Urinary bladder (tissue), 4 donors: ENCODE data around the gene TNIK. TPM values are rescaled to one million over a fixed set of nuclear protein-coding genes. Genes with fewer than 3 reads are reported as not detected.

Source experiments
- DNase-seq: peaks from one replicate; pipeline ENCODE4 v3.0.0-alpha.2; 2015; ENCODE audit errors: extremely low spot score
- H3K27ac ChIP-seq: one replicate; pipeline ENCODE4 v1.5.1; 2013; ENCODE audit warnings: low read depth, mild to moderate bottlenecking, moderate library complexity
- H3K36me3 ChIP-seq: one replicate; pipeline ENCODE4 v1.6.1; 2013; ENCODE audit warnings: mild to moderate bottlenecking, moderate library complexity; ENCODE audit not compliant: insufficient read depth
- H3K4me1 ChIP-seq: one replicate; pipeline ENCODE4 v1.6.1; 2013; ENCODE audit warnings: mild to moderate bottlenecking, moderate library complexity; ENCODE audit not compliant: insufficient read depth
- H3K4me3 ChIP-seq: one replicate; pipeline ENCODE4 v1.5.1; 2013; ENCODE audit warnings: low read depth, low read length
- WGBS: extraction: QIAGEN DNeasy Blood & Tissue Kit; methylation state at CpG from one replicate; pipeline ENCODE4 v1.1.7; 2013; 5-methylcytosine and 5-hydroxymethylcytosine counted together
- polyA plus RNA-seq: library from polyadenylated mRNA; stranded (reverse); fragments of 200-250 nt; gene quantifications from one replicate; pipeline ENCODE4 v1.2.3, GENCODE V29; 2013
- total RNA-seq: library from RNA; depleted of rRNA; stranded (reverse); fragments of >200 nt; gene quantifications from one replicate; pipeline ENCODE4 v1.2.3, GENCODE V29; 2014
- donor health status: healthy with polysubstance abuse.
- donor health status: healthy.

Gene TNIK
- total and polyA plus RNA-seq, 2 donors: 6.5 to 26.6 TPM

- Histone ChIP-seq H3K4me3 (no peak overlapping the region), H3K4me1 (no peaks in the 10 kb centered on the region)
- 89% methylated on average over 3 of the region's 3 CpGs for WGBS
Measured at GRCh38 chr3:171199473-171199829, 260.8 kb downstream of the TNIK start.

GRCh38 chr3:171198781-171199472 lies 261.3 kb downstream of the TNIK start:
- Histone ChIP-seq H3K36me3 (no peaks in the 10 kb centered on the region), H3K4me1 (no peaks in the 10 kb centered on the region), H3K27ac (no peak overlapping the region), H3K4me3 (no peak overlapping the region)
- no peak for DNase-seq
- 78% methylated on average over 3 of the region's 3 CpGs for WGBS

More at GRCh38 chr3:171199473-171199829, 260.8 kb downstream of the TNIK start:
- DNase-seq: no peak
- Histone ChIP-seq H3K27ac (no peak overlapping the region), H3K36me3 (no peaks in the 10 kb centered on the region)

- H3K36me3 ChIP-seq: no peaks in the 10 kb centered on the region
- no peak for DNase-seq
- H3K4me1 ChIP-seq: no peaks in the 10 kb centered on the region
- H3K27ac ChIP-seq: no peak overlapping the region
- H3K4me3 ChIP-seq: no peak overlapping the region
- WGBS: 84% methylated on average over 1 of the region's 1 CpG
Measured at GRCh38 chr3:171195686-171196085, 264.5 kb downstream of the TNIK start.

- H3K4me1 ChIP-seq: no peaks in the 10 kb centered on the region
- no peak overlapping the region for H3K27ac ChIP-seq
- no peak overlapping the region for H3K4me3 ChIP-seq
- H3K36me3 ChIP-seq: no peaks in the 10 kb centered on the region
- WGBS: 85% methylated on average over 1 of the region's 1 CpG
- no peak for DNase-seq
Measured at GRCh38 chr3:171194965-171195364, 265.2 kb downstream of the TNIK start.

- no peak for DNase-seq
- WGBS: 88% methylated on average over 1 of the region's 1 CpG
Measured at GRCh38 chr3:171193693-171194092, 266.5 kb downstream of the TNIK start.

GRCh38 chr3:171192176-171192854 lies 267.9 kb downstream of the TNIK start:
- WGBS: 85% methylated on average over 2 of the region's 2 CpGs
- Histone ChIP-seq H3K4me1 (no peaks in the 10 kb centered on the region), H3K27ac (no peak overlapping the region), H3K4me3 (no peak overlapping the region), H3K36me3 (no peaks in the 10 kb centered on the region)
- DNase-seq: no peak

More at GRCh38 chr3:171193693-171194092, 266.5 kb downstream of the TNIK start:
- no peaks in the 10 kb centered on the region for H3K4me1 ChIP-seq
- H3K4me3 ChIP-seq: no peak overlapping the region
- H3K27ac ChIP-seq: no peak overlapping the region
- no peaks in the 10 kb centered on the region for H3K36me3 ChIP-seq

- no peaks in the 10 kb centered on the region for H3K4me1 ChIP-seq
- H3K27ac ChIP-seq: no peak overlapping the region
- H3K4me3 ChIP-seq: no peak overlapping the region
- no peaks in the 10 kb centered on the region for H3K36me3 ChIP-seq
- WGBS: 80% methylated on average over 1 of the region's 1 CpG
- DNase-seq: no peak
Measured at GRCh38 chr3:171190668-171191067, 269.5 kb downstream of the TNIK start.

GRCh38 chr3:171189394-171190080 lies 270.7 kb downstream of the TNIK start:
- 87% methylated on average over 3 of the region's 3 CpGs for WGBS
- no peak for DNase-seq

GRCh38 chr3:171187706-171188290 lies 272.4 kb downstream of the TNIK start:
- DNase-seq: no peak
- no peaks in the 10 kb centered on the region for H3K36me3 ChIP-seq
- no peak overlapping the region for H3K4me3 ChIP-seq
- H3K4me1 ChIP-seq: no peaks in the 10 kb centered on the region
- 41% methylated on average over 5 of the region's 5 CpGs for WGBS
- H3K27ac ChIP-seq: no peak overlapping the region

More at GRCh38 chr3:171189394-171190080, 270.7 kb downstream of the TNIK start:
- H3K4me3 ChIP-seq: no peak overlapping the region
- H3K27ac ChIP-seq: no peak overlapping the region
- no peaks in the 10 kb centered on the region for H3K4me1 ChIP-seq
- H3K36me3 ChIP-seq: no peaks in the 10 kb centered on the region

GRCh38 chr3:171186817-171187500 lies 273.2 kb downstream of the TNIK start:
- Histone ChIP-seq H3K36me3 (no peaks in the 10 kb centered on the region), H3K4me1 (no peaks in the 10 kb centered on the region), H3K4me3 (no peak overlapping the region), H3K27ac (peak overlapping the region; percentile 10)
- DNase-seq: no peak
- 62% methylated on average over 3 of the region's 3 CpGs for WGBS

- Histone ChIP-seq H3K27ac (no peak overlapping the region), H3K4me3 (no peak overlapping the region), H3K4me1 (no peaks in the 10 kb centered on the region), H3K36me3 (no peaks in the 10 kb centered on the region)
- no peak for DNase-seq
Measured at GRCh38 chr3:171186383-171186782, 273.8 kb downstream of the TNIK start.

GRCh38 chr3:171185959-171186358 lies 274.2 kb downstream of the TNIK start:
- DNase-seq: no peak
- no peak overlapping the region for H3K27ac ChIP-seq
- WGBS: 73% methylated on average over 1 of the region's 1 CpG
- no peaks in the 10 kb centered on the region for H3K4me1 ChIP-seq
- H3K36me3 ChIP-seq: no peaks in the 10 kb centered on the region
- no peak overlapping the region for H3K4me3 ChIP-seq

GRCh38 chr3:171184372-171184771 lies 275.8 kb downstream of the TNIK start:
- Histone ChIP-seq H3K4me3 (no peak overlapping the region), H3K36me3 (no peaks in the 10 kb centered on the region), H3K4me1 (no peaks in the 10 kb centered on the region), H3K27ac (no peak overlapping the region)
- WGBS: 65% methylated on average over 6 of the region's 6 CpGs
- no peak for DNase-seq
